Measurements from ENCODE around the gene GJB3. TPM values are rescaled to one million over a fixed set of nuclear protein-coding genes. Genes with fewer than 3 reads are reported as not detected.
A peak's percentile ranks its signal among the peaks of the same experiment; 100 is the strongest.

Gene GJB3
- total and polyA plus RNA-seq, 10 of the 15 experiments (the other 5 are each of a cell fraction or from before 2014, with no cell fraction given) = not detected

- POLR2A ChIA-PET = no interaction called here
These were observed 16.0 kb downstream of the GJB3 start for GRCh38 chr1:34796990-34797389.

More at GRCh38 chr1:34796990-34797389, 16.0 kb downstream of the GJB3 start:
- no peaks in the 10 kb centered on the region for H4K20me1 ChIP-seq (ENCODE audit: control insufficient read depth, insufficient read depth)
- no peaks in the 10 kb centered on the region for H3K79me2 ChIP-seq (ENCODE audit: control insufficient read depth, insufficient read depth, low read length)
- no peak overlapping the region for H3K4me3 ChIP-seq
- 0 out of 2 replicates have a peak overlapping the region, but pooled peaks have one; percentile 30 for H3K4me2 ChIP-seq (ENCODE audit: control insufficient read depth, insufficient read depth)
- RAD21 ChIA-PET (ENCODE audit: unreplicated experiment) = interaction anchor here (1.1 kb wide), 1 partner anchor 11 kb away, joined by 3 read pairs; no protein-coding TSS in a partner anchor
- SMC1A ChIA-PET (ENCODE audit: uncharacterized antibody, unreplicated experiment) = interaction anchor here (1.2 to 1.4 kb wide), 3 partner anchors 10 to 60 kb away, joined by 3 to 5 read pairs (median 5); no protein-coding TSS in a partner anchor
- no peak overlapping the region for H3K27ac ChIP-seq (ENCODE audit: control insufficient read depth, insufficient read depth)
- no peak overlapping the region for H3K9ac ChIP-seq (ENCODE audit: control insufficient read depth, insufficient read depth, low read length)
- TF ChIP-seq BHLHE40 (IDR thresholded peaks at IDR 0.05; ENCODE audit: borderline replicate concordance in 1 of 2, low read depth in 2 of 2, low read length in 1 of 2) (peak; percentile 60 to 72), ZBTB11 (CRISPR knock-in tag; IDR thresholded peaks at IDR 0.05) (no peak), BACH1 (IDR thresholded peaks at IDR 0.05; ENCODE audit: borderline replicate concordance) (no peak), MEF2B (IDR thresholded peaks at IDR 0.05; ENCODE audit: partially characterized antibody, poor library complexity, severe bottlenecking) (no peak), HDAC6 (IDR thresholded peaks at IDR 0.05; ENCODE audit: unreplicated experiment) (no peak), BCL11A (IDR thresholded peaks at IDR 0.05; ENCODE audit: low read depth, low read length) (no peak), PKNOX1 (IDR thresholded peaks at IDR 0.05) (peak; percentile 20; the same call in 1 of the 2 replicates), MTA2 (IDR thresholded peaks at IDR 0.05; ENCODE audit: low read depth) (no peak), CHD1 (IDR thresholded peaks at IDR 0.05; ENCODE audit: low read depth, low read length) (no peak), CHD4 (IDR thresholded peaks at IDR 0.05) (no peak), PAX5 (IDR thresholded peaks at IDR 0.05; ENCODE audit: borderline replicate concordance, low read depth, low read length) (peak; percentile 34; the same call in 1 of the 2 replicates), NR2C1 (IDR thresholded peaks at IDR 0.05) (no peak), RUNX3 (IDR thresholded peaks at IDR 0.05; ENCODE audit: low read length) (peak; percentile 77), POU2F2 (IDR thresholded peaks at IDR 0.05; ENCODE audit: borderline replicate concordance, low read depth, low read length) (peak; percentile 85; the same call in 2 of the 3 replicates), NR2C2 (IDR thresholded peaks at IDR 0.05; ENCODE audit: borderline replicate concordance, control insufficient read depth, insufficient read length, low read depth) (no peak), IRF4 (IDR thresholded peaks at IDR 0.05; ENCODE audit: low read depth, low read length) (no peak)
- TF ChIP-seq, protein P1, sequence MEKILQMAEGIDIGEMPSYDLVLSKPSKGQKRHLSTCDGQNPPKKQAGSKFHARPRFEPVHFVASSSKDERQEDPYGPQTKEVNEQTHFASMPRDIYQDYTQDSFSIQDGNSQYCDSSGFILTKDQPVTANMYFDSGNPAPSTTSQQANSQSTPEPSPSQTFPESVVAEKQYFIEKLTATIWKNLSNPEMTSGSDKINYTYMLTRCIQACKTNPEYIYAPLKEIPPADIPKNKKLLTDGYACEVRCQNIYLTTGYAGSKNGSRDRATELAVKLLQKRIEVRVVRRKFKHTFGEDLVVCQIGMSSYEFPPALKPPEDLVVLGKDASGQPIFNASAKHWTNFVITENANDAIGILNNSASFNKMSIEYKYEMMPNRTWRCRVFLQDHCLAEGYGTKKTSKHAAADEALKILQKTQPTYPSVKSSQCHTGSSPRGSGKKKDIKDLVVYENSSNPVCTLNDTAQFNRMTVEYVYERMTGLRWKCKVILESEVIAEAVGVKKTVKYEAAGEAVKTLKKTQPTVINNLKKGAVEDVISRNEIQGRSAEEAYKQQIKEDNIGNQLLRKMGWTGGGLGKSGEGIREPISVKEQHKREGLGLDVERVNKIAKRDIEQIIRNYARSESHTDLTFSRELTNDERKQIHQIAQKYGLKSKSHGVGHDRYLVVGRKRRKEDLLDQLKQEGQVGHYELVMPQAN (conservative IDR thresholded peaks at IDR 0.05) = no peak
- FAIRE-seq (peak; percentile 23), ATAC-seq (peak; percentile 73), DNase-seq (ENCODE audit: low read depth, low spot score) (peak; percentile 27)
- H2AFZ ChIP-seq (ENCODE audit: control insufficient read depth, low read depth, low read length) = no peak overlapping the region
- no peaks in the 10 kb centered on the region for H3K9me3 ChIP-seq (replicated peaks; ENCODE audit: control insufficient read depth, insufficient read depth, low read length)
- no TSS peak for BruUV-seq (replicated peaks)
- intact Hi-C loops (cut with micrococcal nuclease; ENCODE audit: unreplicated experiment) = no loop called here
- no peaks in the 10 kb centered on the region for H3K27me3 ChIP-seq (replicated peaks in 1 of 2; ENCODE audit: control insufficient read depth in 2 of 2, insufficient read depth in 2 of 2, low read length in 1 of 2)
- in situ Hi-C loops (cut with MboI) = no loop called here
- 19% methylated on average over 6 of the region's 6 CpGs for WGBS (ENCODE audit: insufficient coverage, insufficient replicate concordance, low lambda C conversion rate, missing lambda C conversion rate)
- H3K4me1 ChIP-seq (ENCODE audit: control insufficient read depth, insufficient read depth, low read length) = peaks cover 27% of the 10 kb centered on the region
- CTCF ChIA-PET = interaction anchor here (0.5 to 0.8 kb wide), 2 partner anchors 63 to 504 kb away, joined by 3 read pairs; partner anchors contain the start of gene SMIM12
- H3K36me3 ChIP-seq (ENCODE audit: control insufficient read depth in 2 of 2, insufficient read depth in 2 of 2, low read length in 1 of 2) = no peaks in the 10 kb centered on the region
